GM12865 (cell line): ENCODE data around the gene UNC13C.

Experiments
- DNase-seq: peaks from one replicate; pipeline ENCODE4 v3.0.0; 2010; ENCODE audit warnings: low read depth
- H3K4me3 ChIP-seq: 2 replicates; pipeline ENCODE4 v1.5.1; 2011; ENCODE audit warnings: mild to moderate bottlenecking, low read depth, low read length, control low read depth
- TF ChIP-seq, protein P1 (sequence below): IDR thresholded peaks from 2 replicates; pipeline ENCODE4 v1.5.1; 2011; ENCODE audit warnings: low read length, control low read depth, low read depth, inconsistent platforms; ENCODE audit not compliant: insufficient read depth; ENCODE audit errors: missing control alignments

The UNC13C gene

DNA sequence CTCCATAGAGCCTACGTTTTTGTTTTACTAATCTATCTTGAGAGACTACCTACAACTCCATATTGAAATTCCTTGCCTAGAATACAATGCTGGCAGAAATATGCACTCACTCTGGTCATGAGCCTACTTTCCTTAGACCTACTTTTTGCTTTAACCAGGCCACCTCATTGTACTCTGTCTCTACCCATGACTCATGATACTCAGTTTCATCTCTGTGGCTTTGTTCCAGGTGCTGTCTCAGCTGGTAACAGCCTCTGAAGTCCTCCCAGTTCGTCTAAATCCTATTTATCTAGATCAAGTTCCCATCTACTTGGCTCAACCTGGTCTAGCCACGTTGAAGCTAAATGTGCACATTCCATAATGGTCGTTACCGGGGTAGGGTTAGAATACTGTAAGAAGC lies 682.1 kb downstream of the UNC13C start:
- no peak overlapping the region for H3K4me3 ChIP-seq
- TF ChIP-seq, protein P1, sequence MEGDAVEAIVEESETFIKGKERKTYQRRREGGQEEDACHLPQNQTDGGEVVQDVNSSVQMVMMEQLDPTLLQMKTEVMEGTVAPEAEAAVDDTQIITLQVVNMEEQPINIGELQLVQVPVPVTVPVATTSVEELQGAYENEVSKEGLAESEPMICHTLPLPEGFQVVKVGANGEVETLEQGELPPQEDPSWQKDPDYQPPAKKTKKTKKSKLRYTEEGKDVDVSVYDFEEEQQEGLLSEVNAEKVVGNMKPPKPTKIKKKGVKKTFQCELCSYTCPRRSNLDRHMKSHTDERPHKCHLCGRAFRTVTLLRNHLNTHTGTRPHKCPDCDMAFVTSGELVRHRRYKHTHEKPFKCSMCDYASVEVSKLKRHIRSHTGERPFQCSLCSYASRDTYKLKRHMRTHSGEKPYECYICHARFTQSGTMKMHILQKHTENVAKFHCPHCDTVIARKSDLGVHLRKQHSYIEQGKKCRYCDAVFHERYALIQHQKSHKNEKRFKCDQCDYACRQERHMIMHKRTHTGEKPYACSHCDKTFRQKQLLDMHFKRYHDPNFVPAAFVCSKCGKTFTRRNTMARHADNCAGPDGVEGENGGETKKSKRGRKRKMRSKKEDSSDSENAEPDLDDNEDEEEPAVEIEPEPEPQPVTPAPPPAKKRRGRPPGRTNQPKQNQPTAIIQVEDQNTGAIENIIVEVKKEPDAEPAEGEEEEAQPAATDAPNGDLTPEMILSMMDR = no peak
- peak; percentile 7 for DNase-seq

DNA sequence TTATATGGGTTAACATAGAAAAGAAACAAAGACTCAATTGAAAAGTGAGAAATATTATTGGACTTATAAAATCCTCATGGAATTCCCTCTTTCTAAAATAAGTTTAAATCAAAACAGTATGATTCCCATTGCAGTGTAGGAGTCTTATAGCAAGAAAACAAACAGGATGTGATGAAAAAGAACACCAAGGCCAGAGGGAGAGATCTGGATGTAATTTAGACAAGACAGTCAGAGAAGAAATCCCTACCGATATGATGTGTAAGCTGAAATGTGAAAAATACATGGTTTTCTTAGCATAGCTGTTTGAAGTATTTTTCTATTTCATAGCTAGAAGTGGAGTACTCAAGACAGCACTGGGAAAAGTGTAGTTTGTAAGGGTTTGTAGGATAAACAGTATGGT lies 697.0 kb downstream of the UNC13C start:
- TF ChIP-seq, protein P1 = no peak
- DNase-seq = no peak
- no peak overlapping the region for H3K4me3 ChIP-seq

DNA sequence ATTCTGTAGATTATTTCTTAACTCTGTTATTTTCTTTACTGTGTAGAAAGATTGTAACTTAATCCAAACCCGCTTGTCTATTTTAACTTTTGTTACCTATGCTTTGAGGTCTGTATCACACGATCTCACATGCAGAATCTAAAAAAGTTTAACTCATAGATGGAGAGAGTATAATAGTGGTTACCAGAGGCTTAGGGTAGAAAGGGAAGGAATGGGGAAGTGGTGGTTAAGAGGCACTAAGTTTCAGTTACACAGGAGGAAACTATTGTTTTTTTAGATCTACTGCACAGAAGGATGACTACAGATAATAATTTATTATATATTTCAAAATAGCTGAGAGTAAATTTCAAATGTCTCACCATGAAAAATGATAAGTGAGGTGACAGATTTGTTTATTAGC lies 703.3 kb downstream of the UNC13C start:
- H3K4me3 ChIP-seq = no peak overlapping the region
- TF ChIP-seq, protein P1 = no peak
- peak; percentile 37 for DNase-seq
